Measurements from ENCODE around the gene IL12RB2. TPM values are rescaled to one million over a fixed set of nuclear protein-coding genes. Genes with fewer than 3 reads are reported as not detected.
"Not testable (repeated sequence)": the region's sequence is repeated elsewhere in the genome, so short reads cannot be mapped to it uniquely, and the experiment has no call there.

Gene IL12RB2
- total RNA-seq, 1 donor from 2014 or later: 1.3 TPM

- no peaks in the 10 kb centered on the region for H3K9me3 ChIP-seq
- DNase-seq (no peak), ATAC-seq (no peak)
- peaks cover 15% of the 10 kb centered on the region for H3K4me1 ChIP-seq
- no peak overlapping the region for H3K4me3 ChIP-seq
- no peak overlapping the region for H3K27ac ChIP-seq
- no peaks in the 10 kb centered on the region for H3K36me3 ChIP-seq
- TF ChIP-seq, protein P1, sequence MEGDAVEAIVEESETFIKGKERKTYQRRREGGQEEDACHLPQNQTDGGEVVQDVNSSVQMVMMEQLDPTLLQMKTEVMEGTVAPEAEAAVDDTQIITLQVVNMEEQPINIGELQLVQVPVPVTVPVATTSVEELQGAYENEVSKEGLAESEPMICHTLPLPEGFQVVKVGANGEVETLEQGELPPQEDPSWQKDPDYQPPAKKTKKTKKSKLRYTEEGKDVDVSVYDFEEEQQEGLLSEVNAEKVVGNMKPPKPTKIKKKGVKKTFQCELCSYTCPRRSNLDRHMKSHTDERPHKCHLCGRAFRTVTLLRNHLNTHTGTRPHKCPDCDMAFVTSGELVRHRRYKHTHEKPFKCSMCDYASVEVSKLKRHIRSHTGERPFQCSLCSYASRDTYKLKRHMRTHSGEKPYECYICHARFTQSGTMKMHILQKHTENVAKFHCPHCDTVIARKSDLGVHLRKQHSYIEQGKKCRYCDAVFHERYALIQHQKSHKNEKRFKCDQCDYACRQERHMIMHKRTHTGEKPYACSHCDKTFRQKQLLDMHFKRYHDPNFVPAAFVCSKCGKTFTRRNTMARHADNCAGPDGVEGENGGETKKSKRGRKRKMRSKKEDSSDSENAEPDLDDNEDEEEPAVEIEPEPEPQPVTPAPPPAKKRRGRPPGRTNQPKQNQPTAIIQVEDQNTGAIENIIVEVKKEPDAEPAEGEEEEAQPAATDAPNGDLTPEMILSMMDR (IDR thresholded peaks at IDR 0.05): no peak
- H3K27me3 ChIP-seq (ENCODE audit: low read depth): no peaks in the 10 kb centered on the region
- intact Hi-C loops (cut with DNase I): no loop called here
Observed at GRCh38 chr1:67440339-67440738, 132.7 kb downstream of the IL12RB2 start.

- ATAC-seq: peak in 1 of 2 donors; percentile 42
- Histone ChIP-seq H3K27ac (no peak overlapping the region), H3K4me3 (no peak overlapping the region), H3K27me3 (ENCODE audit: low read depth) (no peaks in the 10 kb centered on the region), H3K36me3 (no peaks in the 10 kb centered on the region), H3K4me1 (peaks cover 15% of the 10 kb centered on the region), H3K9me3 (no peaks in the 10 kb centered on the region)
- TF ChIP-seq, protein P1 (IDR thresholded peaks at IDR 0.05): no peak
- intact Hi-C loops (cut with DNase I): no loop called here
- no peak for DNase-seq
Observed at GRCh38 chr1:67441183-67441582, 133.5 kb downstream of the IL12RB2 start.

GRCh38 chr1:67441739-67442281 lies 134.1 kb downstream of the IL12RB2 start:
- Histone ChIP-seq H3K4me1 (peaks cover 15% of the 10 kb centered on the region), H3K4me3 (no peak overlapping the region), H3K36me3 (no peaks in the 10 kb centered on the region), H3K27me3 (ENCODE audit: low read depth) (no peaks in the 10 kb centered on the region), H3K9me3 (no peaks in the 10 kb centered on the region), H3K27ac (no peak overlapping the region)
- intact Hi-C loops (cut with DNase I): no loop called here
- TF ChIP-seq, protein P1 (IDR thresholded peaks at IDR 0.05): no peak
- DNase-seq (no peak), ATAC-seq (no peak)

DNA sequence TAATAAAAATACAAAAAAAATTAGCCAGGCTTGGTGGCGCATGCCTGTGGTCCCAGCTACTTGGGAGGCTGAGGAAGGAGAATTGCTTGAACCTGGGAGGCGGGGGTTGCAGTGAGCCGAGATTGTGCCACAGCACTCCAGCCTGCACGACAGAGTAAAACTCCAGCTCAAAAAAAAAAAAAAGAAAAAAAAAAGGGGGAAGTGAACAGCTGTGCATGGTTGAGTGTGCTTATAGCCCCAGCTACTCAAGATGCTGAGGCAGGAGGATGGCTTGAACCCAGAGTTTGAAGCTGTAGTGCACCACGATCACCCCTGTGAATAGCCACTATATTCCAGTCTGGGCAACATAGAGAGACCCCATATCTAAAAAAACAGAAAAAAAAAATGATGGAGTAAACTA lies 138.3 kb downstream of the IL12RB2 start:
- intact Hi-C loops (cut with DNase I); H3K9me3 ChIP-seq; DNase-seq; ATAC-seq; H3K27ac ChIP-seq; H3K36me3 ChIP-seq; H3K4me1 ChIP-seq; H3K4me3 ChIP-seq; H3K27me3 ChIP-seq (ENCODE audit: low read depth): not testable (repeated sequence)

Other genes starting within 250 kb of the IL12RB2 start
- 2.2 TPM for gene C1orf141, start 172.9 kb upstream of the IL12RB2 start, total RNA-seq
- 0.18 TPM for gene IL23R, start 141.4 kb upstream of the IL12RB2 start, total RNA-seq
- 135 TPM for gene SERBP1, start 122.5 kb downstream of the IL12RB2 start, total RNA-seq